Measurements from ENCODE around the gene CLDN1.

GRCh38 chr3:190266265-190266912 lies 55.9 kb downstream of the CLDN1 start:
- TF ChIP-seq CTCF (IDR thresholded peaks at IDR 0.05; ENCODE audit: poor library complexity) (no peak), EZH2 (IDR thresholded peaks at IDR 0.05; ENCODE audit: borderline replicate concordance) (no peak), EZH2phosphoT487 (IDR thresholded peaks at IDR 0.05; ENCODE audit: low read depth, severe bottlenecking, unreplicated experiment) (no peak)

All from hepatocyte (in vitro differentiated cells).